ENCODE measurements around the gene KSR2. TPM values are rescaled to one million over a fixed set of nuclear protein-coding genes. Genes with fewer than 3 reads are reported as not detected.

Gene KSR2
- total RNA-seq, 1 donor from 2014 or later, result not detected

- TF ChIP-seq, protein P1, sequence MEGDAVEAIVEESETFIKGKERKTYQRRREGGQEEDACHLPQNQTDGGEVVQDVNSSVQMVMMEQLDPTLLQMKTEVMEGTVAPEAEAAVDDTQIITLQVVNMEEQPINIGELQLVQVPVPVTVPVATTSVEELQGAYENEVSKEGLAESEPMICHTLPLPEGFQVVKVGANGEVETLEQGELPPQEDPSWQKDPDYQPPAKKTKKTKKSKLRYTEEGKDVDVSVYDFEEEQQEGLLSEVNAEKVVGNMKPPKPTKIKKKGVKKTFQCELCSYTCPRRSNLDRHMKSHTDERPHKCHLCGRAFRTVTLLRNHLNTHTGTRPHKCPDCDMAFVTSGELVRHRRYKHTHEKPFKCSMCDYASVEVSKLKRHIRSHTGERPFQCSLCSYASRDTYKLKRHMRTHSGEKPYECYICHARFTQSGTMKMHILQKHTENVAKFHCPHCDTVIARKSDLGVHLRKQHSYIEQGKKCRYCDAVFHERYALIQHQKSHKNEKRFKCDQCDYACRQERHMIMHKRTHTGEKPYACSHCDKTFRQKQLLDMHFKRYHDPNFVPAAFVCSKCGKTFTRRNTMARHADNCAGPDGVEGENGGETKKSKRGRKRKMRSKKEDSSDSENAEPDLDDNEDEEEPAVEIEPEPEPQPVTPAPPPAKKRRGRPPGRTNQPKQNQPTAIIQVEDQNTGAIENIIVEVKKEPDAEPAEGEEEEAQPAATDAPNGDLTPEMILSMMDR (IDR thresholded peaks at IDR 0.05; ENCODE audit: borderline replicate concordance), result no peak
- no peaks in the 10 kb centered on the region for H3K27me3 ChIP-seq (ENCODE audit: low read depth)
- no peaks in the 10 kb centered on the region for H3K36me3 ChIP-seq
- H3K4me1 ChIP-seq, result peaks cover 35% of the 10 kb centered on the region
- no peak overlapping the region for H3K4me3 ChIP-seq
- intact Hi-C loops (cut with micrococcal nuclease), result no loop called here
- peak; percentile 54 for DNase-seq
- peak overlapping the region; percentile 56 for H3K27ac ChIP-seq (replicated peaks)
- H3K9me3 ChIP-seq (replicated peaks), result peaks cover 9% of the 10 kb centered on the region
Measured at GRCh38 chr12:117501076-117501869, 467.5 kb downstream of the KSR2 start.

GRCh38 chr12:117499759-117500485 is 468.9 kb downstream of the KSR2 start:
- no peaks in the 10 kb centered on the region for H3K27me3 ChIP-seq (ENCODE audit: low read depth)
- no peaks in the 10 kb centered on the region for H3K36me3 ChIP-seq
- no peak overlapping the region for H3K27ac ChIP-seq (replicated peaks)
- no peak for DNase-seq
- TF ChIP-seq, protein P1 (IDR thresholded peaks at IDR 0.05; ENCODE audit: borderline replicate concordance), result no peak
- peaks cover 35% of the 10 kb centered on the region for H3K4me1 ChIP-seq
- intact Hi-C loops (cut with micrococcal nuclease), result no loop called here
- H3K9me3 ChIP-seq (replicated peaks), result peaks cover 4% of the 10 kb centered on the region
- no peak overlapping the region for H3K4me3 ChIP-seq

DNA sequence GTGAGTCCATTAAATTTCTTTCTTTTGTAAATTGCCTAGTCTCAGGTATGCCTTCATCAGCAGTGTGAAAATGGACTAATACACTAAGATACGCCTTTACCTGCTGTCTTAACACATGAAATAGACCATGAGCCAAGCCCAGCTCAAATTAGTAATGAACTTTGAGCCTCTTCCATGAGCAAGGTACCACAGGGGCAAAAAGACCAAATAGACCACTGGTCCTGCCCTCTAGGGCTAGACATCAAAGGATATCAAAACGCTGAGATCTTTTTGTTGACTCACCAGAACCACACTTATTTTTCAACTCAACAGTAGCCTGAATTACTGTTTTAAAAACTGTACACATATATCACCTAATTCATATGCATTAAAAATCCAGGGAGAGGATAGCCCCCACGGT is 469.9 kb downstream of the KSR2 start:
- Histone ChIP-seq H3K27ac (replicated peaks) (no peak overlapping the region), H3K4me3 (no peak overlapping the region), H3K4me1 (peaks cover 35% of the 10 kb centered on the region), H3K27me3 (ENCODE audit: low read depth) (no peaks in the 10 kb centered on the region), H3K9me3 (replicated peaks) (peaks cover 4% of the 10 kb centered on the region), H3K36me3 (no peaks in the 10 kb centered on the region)
- DNase-seq, result no peak
- intact Hi-C loops (cut with micrococcal nuclease), result no loop called here
- TF ChIP-seq, protein P1 (IDR thresholded peaks at IDR 0.05; ENCODE audit: borderline replicate concordance), result no peak

DNA sequence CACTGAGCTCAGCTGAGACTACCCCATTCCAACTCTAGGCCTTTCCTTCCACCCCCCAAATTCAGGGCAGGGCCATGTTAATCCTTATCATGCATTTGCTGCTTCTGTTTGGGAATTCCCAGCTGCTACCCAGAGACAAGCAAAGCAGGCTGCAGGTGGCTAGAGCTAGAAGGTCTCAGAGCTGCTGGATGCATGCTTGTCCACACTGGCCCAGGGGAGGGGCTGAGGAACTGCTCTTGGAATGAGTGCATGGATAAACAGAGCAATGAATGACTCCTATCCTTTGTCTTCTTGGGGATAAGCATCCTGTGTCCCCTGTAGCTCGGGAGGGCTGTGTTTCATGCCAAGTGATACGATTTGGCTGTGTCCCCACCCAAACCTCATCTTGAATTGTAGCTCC is 470.5 kb downstream of the KSR2 start:
- peaks cover under 1% of the 10 kb centered on the region for H3K9me3 ChIP-seq (replicated peaks)
- DNase-seq, result no peak
- H3K4me3 ChIP-seq, result no peak overlapping the region
- TF ChIP-seq, protein P1 (IDR thresholded peaks at IDR 0.05; ENCODE audit: borderline replicate concordance), result no peak
- intact Hi-C loops (cut with micrococcal nuclease), result no loop called here
- H3K27ac ChIP-seq (replicated peaks), result no peak overlapping the region
- no peaks in the 10 kb centered on the region for H3K36me3 ChIP-seq
- H3K27me3 ChIP-seq (ENCODE audit: low read depth), result no peaks in the 10 kb centered on the region
- H3K4me1 ChIP-seq, result peaks cover 35% of the 10 kb centered on the region

DNA sequence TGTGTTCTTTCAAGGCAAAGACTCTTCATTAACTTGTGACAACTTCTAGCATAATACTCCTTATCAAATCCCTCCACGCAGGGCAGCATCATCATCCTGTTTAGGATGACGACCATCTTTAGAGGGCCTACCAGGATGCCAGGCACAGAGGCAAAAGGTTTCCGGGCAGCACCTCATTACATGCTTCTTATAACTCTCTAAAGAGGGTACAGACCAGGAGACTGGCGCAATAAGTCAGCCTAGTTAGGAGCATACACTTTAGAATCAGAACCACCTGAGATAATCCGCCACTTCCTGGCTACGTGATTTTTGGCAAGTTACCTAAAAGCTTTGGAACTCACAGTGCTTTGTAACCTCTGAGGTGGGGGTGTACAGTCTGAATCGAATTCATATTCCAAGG is 471.4 kb downstream of the KSR2 start:
- no peaks in the 10 kb centered on the region for H3K36me3 ChIP-seq
- no peak overlapping the region for H3K27ac ChIP-seq (replicated peaks)
- no peaks in the 10 kb centered on the region for H3K27me3 ChIP-seq (ENCODE audit: low read depth)
- TF ChIP-seq, protein P1 (IDR thresholded peaks at IDR 0.05; ENCODE audit: borderline replicate concordance), result no peak
- H3K9me3 ChIP-seq (replicated peaks), result no peaks in the 10 kb centered on the region
- H3K4me1 ChIP-seq, result peaks cover 28% of the 10 kb centered on the region
- intact Hi-C loops (cut with micrococcal nuclease), result no loop called here
- H3K4me3 ChIP-seq, result no peak overlapping the region
- no peak for DNase-seq
